LNCAP (cell line): ENCODE measurements around the gene LACTBL1.

Experiments used
- CTCF ChIP-seq: fragments of 450-650 bp; IDR thresholded peaks from 2 replicates; pipeline ENCODE4 v1.5.1; 2017; ENCODE audit warnings: mild to moderate bottlenecking

LACTBL1 gene

GRCh38 chr1:22975694-22976093 is 3.0 kb upstream of the LACTBL1 start:
- no peak for TF ChIP-seq CTCF

- no peak for TF ChIP-seq CTCF
Observed at GRCh38 chr1:22971611-22972405, 858 bp downstream of the LACTBL1 start.

- no peak for TF ChIP-seq CTCF
Observed at GRCh38 chr1:22971161-22971560, 1.5 kb downstream of the LACTBL1 start.

- no peak for TF ChIP-seq CTCF
Observed at GRCh38 chr1:22970096-22970495, 2.6 kb downstream of the LACTBL1 start.

GRCh38 chr1:22969304-22969709 is 3.4 kb downstream of the LACTBL1 start:
- TF ChIP-seq CTCF, result no peak

GRCh38 chr1:22967833-22968232 is 4.8 kb downstream of the LACTBL1 start:
- TF ChIP-seq CTCF, result no peak

- TF ChIP-seq CTCF, result no peak
Observed at GRCh38 chr1:22966309-22966708, 6.4 kb downstream of the LACTBL1 start.
